Measurements from ENCODE around the gene ZRANB1.

DNA sequence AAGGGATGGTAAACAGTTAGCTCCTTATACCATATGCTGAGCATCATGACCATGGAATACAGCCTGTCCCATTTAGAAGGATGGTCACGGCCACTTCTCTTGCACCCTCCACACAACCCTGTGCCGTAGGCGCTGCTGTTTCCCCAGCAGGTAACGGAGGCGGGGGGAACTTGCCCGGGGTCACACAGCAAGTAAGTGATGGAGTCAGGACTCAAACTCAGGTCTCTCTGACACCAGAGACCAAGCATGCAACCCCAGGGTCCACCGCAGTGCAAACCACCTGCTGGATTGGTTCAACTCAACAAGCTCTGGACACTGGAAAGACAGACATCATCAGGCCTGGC is 71.6 kb downstream of the ZRANB1 start:
- TF ChIP-seq CTCF (IDR thresholded peaks at IDR 0.05; ENCODE audit: low read depth, low read length) = no peak
- no peak for TF ChIP-seq POLR2A (IDR thresholded peaks at IDR 0.05; ENCODE audit: extremely low read depth, insufficient read length)
- TF ChIP-seq MAX (IDR thresholded peaks at IDR 0.05; ENCODE audit: low read depth, low read length) = no peak
- no peak for TF ChIP-seq MYC (IDR thresholded peaks at IDR 0.05; ENCODE audit: low read depth, low read length)

Data from NB4 (cell line).